MM.1S (cell line): ENCODE data around the gene PRR33.

Experiments
- DNase-seq: peaks from one replicate; pipeline ENCODE4 v3.0.0-alpha.2; 2015
- H2AFZ ChIP-seq: fragments of 300-600 bp; sonication (generic); 2 replicates; pipeline ENCODE4 v1.6.0; 2016; ENCODE audit warnings: antibody characterized with exemption, low read length
- H3F3A ChIP-seq: fragments of 300-600 bp; sonication (generic); 2 replicates; pipeline ENCODE4 v1.6.1; 2016; ENCODE audit warnings: mild to moderate bottlenecking, antibody characterized with exemption, low read length, moderate library complexity, mixed read lengths; ENCODE audit not compliant: insufficient read depth
- H3K27ac ChIP-seq: fragments of 300-600 bp; sonication (generic); 2 replicates; pipeline ENCODE4 v1.5.1; 2016; ENCODE audit warnings: mild to moderate bottlenecking, low read length
- H3K27me3 ChIP-seq: fragments of 300-600 bp; sonication (generic); replicated peaks from 2 replicates; pipeline ENCODE4 v1.6.0; 2016; ENCODE audit warnings: low read length; ENCODE audit not compliant: insufficient read depth
- H3K36me3 ChIP-seq: fragments of 300-600 bp; sonication (generic); replicated peaks from 2 replicates; pipeline ENCODE4 v1.6.1; 2016; ENCODE audit warnings: mild to moderate bottlenecking, low read length, mixed read lengths; ENCODE audit not compliant: insufficient read depth
- H3K4me1 ChIP-seq: fragments of 300-600 bp; sonication (generic); 2 replicates; pipeline ENCODE4 v1.6.1; 2016; ENCODE audit warnings: low read length, mixed read lengths
- H3K4me2 ChIP-seq: fragments of 300-600 bp; sonication (generic); 2 replicates; pipeline ENCODE4 v1.6.0; 2016; ENCODE audit warnings: low read depth, low read length
- H3K4me3 ChIP-seq: fragments of 300-600 bp; sonication (generic); 2 replicates; pipeline ENCODE4 v1.5.1; 2016; ENCODE audit warnings: low read length, mixed read lengths
- H3K79me2 ChIP-seq: fragments of 300-600 bp; sonication (generic); 2 replicates; pipeline ENCODE4 v1.6.1; 2016; ENCODE audit warnings: mixed run types, low read length, mixed read lengths
- H3K9ac ChIP-seq: fragments of 300-600 bp; sonication (generic); 2 replicates; pipeline ENCODE4 v1.6.1; 2016; ENCODE audit warnings: low read length, mixed read lengths
- H3K9me2 ChIP-seq: fragments of 300-600 bp; sonication (generic); replicated peaks from 2 replicates; pipeline ENCODE4 v1.6.1; 2016; ENCODE audit warnings: mild to moderate bottlenecking, low read length, mixed read lengths; ENCODE audit not compliant: insufficient read depth
- H3K9me3 ChIP-seq: fragments of 300-600 bp; sonication (generic); replicated peaks from 2 replicates; pipeline ENCODE4 v1.6.1; 2016; ENCODE audit warnings: mild to moderate bottlenecking, low read length, mixed read lengths; ENCODE audit not compliant: insufficient read depth
- H4K20me1 ChIP-seq: fragments of 300-600 bp; sonication (generic); 2 replicates; pipeline ENCODE4 v1.6.1; 2016; ENCODE audit warnings: mild to moderate bottlenecking, low read length, moderate library complexity, mixed read lengths; ENCODE audit not compliant: insufficient read depth
- CTCF ChIP-seq: fragments of 300-600 bp; sonication (generic); IDR thresholded peaks from 2 replicates; pipeline ENCODE4 v1.5.1; 2016; ENCODE audit warnings: antibody characterized with exemption, low read length, mixed read lengths
- EZH2 ChIP-seq: fragments of 300-600 bp; sonication (generic); optimal IDR thresholded peaks from 2 replicates; pipeline ENCODE3; 2017; ENCODE audit warnings: low read depth, mild to moderate bottlenecking, antibody characterized with exemption, low read length, mixed read lengths
- EZH2phosphoT487 ChIP-seq: fragments of 300-600 bp; sonication (generic); IDR thresholded peaks from 2 replicates; pipeline ENCODE4 v1.6.1; 2018; ENCODE audit warnings: antibody characterized with exemption, low read length

The PRR33 gene

DNA sequence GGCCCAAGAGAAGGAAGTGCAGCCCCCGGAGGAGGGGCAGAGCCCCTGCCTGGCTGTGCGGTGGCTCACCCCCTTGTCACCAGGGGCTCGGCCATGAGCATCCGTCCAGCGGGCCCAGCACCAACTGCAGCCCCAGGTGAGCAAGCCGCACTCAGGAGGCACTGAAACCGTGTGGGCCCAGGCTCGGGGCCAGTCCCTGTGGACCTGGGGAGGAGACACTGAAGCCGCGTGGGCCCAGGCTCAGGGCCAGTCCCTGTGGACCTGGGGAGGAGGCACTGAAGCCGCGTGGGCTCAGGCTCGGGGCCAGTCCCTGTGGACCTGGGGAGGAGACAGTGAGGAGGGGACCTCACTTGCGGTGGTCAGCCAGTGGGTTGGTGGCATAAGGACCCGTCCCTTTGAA, 24.9 kb downstream of the PRR33 start:
- Histone ChIP-seq H3K4me2 (no peak overlapping the region), H3K36me3 (no peaks in the 10 kb centered on the region), H3K27ac (no peak overlapping the region), H2AFZ (no peak overlapping the region), H3F3A (no peaks in the 10 kb centered on the region), H3K79me2 (peaks cover 26% of the 10 kb centered on the region), H3K9me3 (no peaks in the 10 kb centered on the region), H3K4me3 (no peak overlapping the region), H3K4me1 (no peaks in the 10 kb centered on the region), H3K27me3 (0 out of 2 replicates have a peak, but pooled peaks cover 5% of the 10 kb centered on the region), H3K9me2 (no peaks in the 10 kb centered on the region), H3K9ac (no peak overlapping the region), H4K20me1 (no peaks in the 10 kb centered on the region)
- TF ChIP-seq CTCF (no peak), EZH2 (no peak), EZH2phosphoT487 (no peak)
- DNase-seq, result no peak

DNA sequence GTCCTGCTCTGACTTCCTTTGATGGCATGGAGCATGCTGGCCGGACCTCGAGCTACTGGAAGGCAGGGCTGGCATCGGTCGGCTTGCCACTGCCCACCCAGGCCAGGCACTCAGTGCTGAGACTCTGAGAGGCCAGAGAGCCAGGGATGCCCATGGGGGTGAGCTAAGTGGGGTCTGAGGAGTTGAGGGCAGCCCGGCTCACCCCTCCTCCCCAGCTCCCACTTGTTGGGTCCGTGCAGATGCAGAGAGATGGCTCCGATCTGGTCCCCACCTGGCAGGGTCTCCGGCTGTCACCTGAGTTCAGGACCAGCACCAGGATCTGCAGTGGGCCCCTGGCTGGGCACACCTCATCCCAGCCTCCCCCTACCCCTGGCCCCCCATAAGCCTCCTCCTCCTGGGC, 25.5 kb downstream of the PRR33 start:
- DNase-seq, result no peak
- Histone ChIP-seq H3K4me2 (no peak overlapping the region), H3K9me2 (no peaks in the 10 kb centered on the region), H3F3A (no peaks in the 10 kb centered on the region), H2AFZ (no peak overlapping the region), H3K36me3 (no peaks in the 10 kb centered on the region), H3K27me3 (0 out of 2 replicates have a peak, but pooled peaks cover 5% of the 10 kb centered on the region), H3K4me1 (no peaks in the 10 kb centered on the region), H3K4me3 (no peak overlapping the region), H3K27ac (no peak overlapping the region), H3K9ac (no peak overlapping the region), H3K9me3 (no peaks in the 10 kb centered on the region), H3K79me2 (peaks cover 28% of the 10 kb centered on the region), H4K20me1 (no peaks in the 10 kb centered on the region)
- no peak for TF ChIP-seq CTCF
- no peak for TF ChIP-seq EZH2
- no peak for TF ChIP-seq EZH2phosphoT487

GRCh38 chr11:1864831-1865665, 26.6 kb downstream of the PRR33 start:
- no peak for DNase-seq
- Histone ChIP-seq H3K9ac (no peak overlapping the region), H3K27me3 (peaks cover 5% of the 10 kb centered on the region; the same call in 1 of the 2 replicates), H3K4me2 (no peak overlapping the region), H3K27ac (no peak overlapping the region), H3K4me3 (no peak overlapping the region), H3K4me1 (no peaks in the 10 kb centered on the region), H3K79me2 (peaks cover 32% of the 10 kb centered on the region), H2AFZ (no peak overlapping the region), H3K9me2 (no peaks in the 10 kb centered on the region), H3K9me3 (no peaks in the 10 kb centered on the region), H3K36me3 (no peaks in the 10 kb centered on the region), H4K20me1 (no peaks in the 10 kb centered on the region; the same call in 1 of the 2 replicates), H3F3A (no peaks in the 10 kb centered on the region)
- TF ChIP-seq CTCF (no peak), EZH2 (no peak), EZH2phosphoT487 (no peak)
